ENCODE measurements around the gene GRIK4.

DNA sequence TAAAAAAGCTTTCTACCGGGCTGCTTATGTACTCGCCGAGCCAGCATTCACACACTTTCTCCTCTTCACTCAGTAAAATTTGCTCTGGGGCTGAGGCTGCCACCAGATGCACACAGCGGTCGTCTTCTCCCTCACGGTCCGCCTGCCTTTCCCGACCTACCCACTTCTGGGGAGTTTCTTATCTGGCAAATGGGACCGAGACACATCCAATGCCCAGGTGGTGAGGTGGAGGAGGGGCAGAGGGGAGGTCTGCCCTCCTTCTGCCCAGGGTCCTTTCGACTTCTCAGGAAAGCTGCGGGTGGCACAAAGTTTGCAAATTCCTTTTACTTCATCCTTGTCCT, 43.9 kb downstream of the GRIK4 start:
- TF ChIP-seq POLR2AphosphoS5 (IDR thresholded peaks at IDR 0.05; ENCODE audit: low read depth, low read length) = no peak
- no peak for TF ChIP-seq TAF1 (IDR thresholded peaks at IDR 0.05; ENCODE audit: borderline replicate concordance, insufficient read depth, low read length)

Measured in PFSK-1 (cell line).